Esophagus muscularis mucosa (tissue), 3 donors: Measurements from ENCODE around the gene ZSCAN10.

ENCODE experiments used
- CTCF ChIP-seq, 3 experiments: fragments of 200-600 bp in 2 of 3; fragments of 450-650 bp in 1 of 3; sonication (generic) in 2 of 3; IDR thresholded peaks; one replicate each; pipeline ENCODE4 v1.5.1; 2017 to 2019; ENCODE audit warnings: antibody characterized with exemption in 3 of 3, mild to moderate bottlenecking in 2 of 3, moderate library complexity in 1 of 3
- POLR2AphosphoS5 ChIP-seq, 2 donors: sonication (generic); formaldehyde crosslinking; IDR thresholded peaks; one replicate each; pipeline ENCODE4 v1.6.1; 2017; ENCODE audit warnings: antibody characterized with exemption in 2 of 2

GRCh38 chr16:3121851-3122467 lies 22.9 kb upstream of the ZSCAN10 start:
- TF ChIP-seq CTCF (IDR thresholded peaks at IDR 0.05): no peak
- no peak for TF ChIP-seq POLR2AphosphoS5 (IDR thresholded peaks at IDR 0.05)
